ENCODE results near the gene SENP3.
A peak's percentile ranks its signal among the peaks of the same experiment; 100 is the strongest.

Gene SENP3

GRCh38 chr17:7555320-7555948, 6.3 kb upstream of the SENP3 start:
- peak; percentile 23 for TF ChIP-seq CTCF (IDR thresholded peaks at IDR 0.05; ENCODE audit: control insufficient read depth, insufficient read depth, low read depth, low read length, missing control alignments)
- H3K4me3 ChIP-seq (ENCODE audit: control insufficient read depth, low read depth, low read length): no peak overlapping the region
- no peak for DNase-seq (ENCODE audit: low read depth)

- no peak for DNase-seq (ENCODE audit: low read depth)
- TF ChIP-seq CTCF (IDR thresholded peaks at IDR 0.05; ENCODE audit: control insufficient read depth, insufficient read depth, low read depth, low read length, missing control alignments): no peak
- H3K4me3 ChIP-seq (ENCODE audit: control insufficient read depth, low read depth, low read length): no peak overlapping the region
Measured at GRCh38 chr17:7556627-7557026, 5.1 kb upstream of the SENP3 start.

GRCh38 chr17:7557147-7557764, 4.5 kb upstream of the SENP3 start:
- DNase-seq (ENCODE audit: low read depth): no peak
- H3K4me3 ChIP-seq (ENCODE audit: control insufficient read depth, low read depth, low read length): no peak overlapping the region
- no peak for TF ChIP-seq CTCF (IDR thresholded peaks at IDR 0.05; ENCODE audit: control insufficient read depth, insufficient read depth, low read depth, low read length, missing control alignments)

- TF ChIP-seq CTCF (IDR thresholded peaks at IDR 0.05; ENCODE audit: control insufficient read depth, insufficient read depth, low read depth, low read length, missing control alignments): no peak
- DNase-seq (ENCODE audit: low read depth): peak; percentile 28
- H3K4me3 ChIP-seq (ENCODE audit: control insufficient read depth, low read depth, low read length): no peak overlapping the region; the same call in 1 of the 2 replicates
Measured at GRCh38 chr17:7557775-7558543, 3.8 kb upstream of the SENP3 start.

- no peak for TF ChIP-seq CTCF (IDR thresholded peaks at IDR 0.05; ENCODE audit: control insufficient read depth, insufficient read depth, low read depth, low read length, missing control alignments)
- no peak for DNase-seq (ENCODE audit: low read depth)
- no peak within 1 kb of the TSS; the same call in 1 of the 2 replicates for H3K4me3 ChIP-seq (ENCODE audit: control insufficient read depth, low read depth, low read length)
Measured at GRCh38 chr17:7558544-7559319, 3.0 kb upstream of the SENP3 start, which contains the start of gene TNFSF13. Gene TNFSF13, plus strand, starts transcription at chr17:7558750. Its CDS starts 290 bp downstream, at chr17:7559040.
